Peyer's patch (tissue), 4 donors: ENCODE data around the gene CUL5. TPM values are rescaled to one million over a fixed set of nuclear protein-coding genes. Genes with fewer than 3 reads are reported as not detected.

Source experiments
- DNase-seq, 3 donors: peaks; one replicate each; pipeline ENCODE4 v3.0.0-alpha.2; 2017 to 2019
- H3K27ac ChIP-seq, 4 donors: fragments of 200-600 bp; sonication (generic); one replicate each; pipeline ENCODE4 v1.5.1; 2016 to 2019
- H3K27me3 ChIP-seq, 2 donors: fragments of 200-600 bp; sonication (generic); one replicate each; pipeline ENCODE4 v1.5.1; 2019
- H3K36me3 ChIP-seq, 3 donors: fragments of 200-600 bp; sonication (generic); one replicate each; pipeline ENCODE4 v1.5.1; 2016 to 2019
- H3K4me1 ChIP-seq, 4 donors: fragments of 200-600 bp; sonication (generic); one replicate each; pipeline ENCODE4 v1.5.1; 2016 to 2019
- H3K4me3 ChIP-seq, 4 donors: fragments of 200-600 bp; sonication (generic); 1 replicate in 3 of 4; 2 replicates in 1 of 4; pipeline ENCODE4 v1.5.1; 2016 to 2019; ENCODE audit warnings: mild to moderate bottlenecking in 1 of 4
- H3K9me3 ChIP-seq, 4 donors: fragments of 200-600 bp; sonication (generic); one replicate each; pipeline ENCODE4 v1.5.1; 2016 to 2019; ENCODE audit warnings: mild to moderate bottlenecking in 1 of 4
- POLR2A ChIP-seq, 2 donors: fragments of 450-650 bp; IDR thresholded peaks; one replicate each; pipeline ENCODE4 v1.5.1; 2017; ENCODE audit warnings: antibody characterized with exemption in 2 of 2, mild to moderate bottlenecking in 2 of 2, moderate library complexity in 2 of 2
- total RNA-seq, 4 donors: library from RNA; depleted of rRNA; stranded (reverse); fragments of >200 nt; gene quantifications; one replicate each; pipeline ENCODE4 v1.1.0, GENCODE V29; 2016
- TF ChIP-seq, protein P1 (sequence below), 6 experiments: fragments of 450-650 bp in 4 of 6; fragments of 200-600 bp in 2 of 6; sonication (generic) in 1 of 6; IDR thresholded peaks; one replicate each; pipeline ENCODE4 v1.5.1; 2017 to 2019; ENCODE audit warnings: antibody characterized with exemption in 6 of 6, mild to moderate bottlenecking in 3 of 6, moderate library complexity in 1 of 6

Gene CUL5
- total RNA-seq, 4 donors from 2014 or later, result 23.1 to 43.7 (median 33.0) TPM

DNA sequence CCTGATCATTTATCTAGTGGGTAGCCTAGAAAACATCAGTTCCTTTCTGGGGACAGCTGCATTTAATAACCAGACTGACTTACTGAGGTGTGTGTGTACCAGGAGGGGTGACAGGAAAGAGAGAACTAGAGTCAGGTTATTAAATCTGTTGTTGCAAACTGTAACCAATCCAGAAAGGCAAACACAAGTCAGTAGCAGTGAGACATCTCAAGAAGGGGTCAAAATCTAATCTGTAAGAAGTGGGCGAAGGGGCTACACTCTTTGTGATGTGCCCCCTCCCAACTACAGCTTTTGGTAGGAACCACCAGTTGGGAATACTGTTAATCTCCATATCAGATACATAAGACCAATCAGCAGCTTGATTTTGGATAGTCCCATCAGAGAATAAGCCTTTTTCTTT is 26.3 kb downstream of the CUL5 start:
- no peak overlapping the region for H3K4me3 ChIP-seq
- peaks cover 0 to 36% (median 0%) of the 10 kb centered on the region in 3 donors for H3K36me3 ChIP-seq
- no peaks in the 10 kb centered on the region for H3K4me1 ChIP-seq
- no peak for DNase-seq
- H3K27me3 ChIP-seq, result no peaks in the 10 kb centered on the region
- no peak for TF ChIP-seq POLR2A (IDR thresholded peaks at IDR 0.05)
- TF ChIP-seq, protein P1, sequence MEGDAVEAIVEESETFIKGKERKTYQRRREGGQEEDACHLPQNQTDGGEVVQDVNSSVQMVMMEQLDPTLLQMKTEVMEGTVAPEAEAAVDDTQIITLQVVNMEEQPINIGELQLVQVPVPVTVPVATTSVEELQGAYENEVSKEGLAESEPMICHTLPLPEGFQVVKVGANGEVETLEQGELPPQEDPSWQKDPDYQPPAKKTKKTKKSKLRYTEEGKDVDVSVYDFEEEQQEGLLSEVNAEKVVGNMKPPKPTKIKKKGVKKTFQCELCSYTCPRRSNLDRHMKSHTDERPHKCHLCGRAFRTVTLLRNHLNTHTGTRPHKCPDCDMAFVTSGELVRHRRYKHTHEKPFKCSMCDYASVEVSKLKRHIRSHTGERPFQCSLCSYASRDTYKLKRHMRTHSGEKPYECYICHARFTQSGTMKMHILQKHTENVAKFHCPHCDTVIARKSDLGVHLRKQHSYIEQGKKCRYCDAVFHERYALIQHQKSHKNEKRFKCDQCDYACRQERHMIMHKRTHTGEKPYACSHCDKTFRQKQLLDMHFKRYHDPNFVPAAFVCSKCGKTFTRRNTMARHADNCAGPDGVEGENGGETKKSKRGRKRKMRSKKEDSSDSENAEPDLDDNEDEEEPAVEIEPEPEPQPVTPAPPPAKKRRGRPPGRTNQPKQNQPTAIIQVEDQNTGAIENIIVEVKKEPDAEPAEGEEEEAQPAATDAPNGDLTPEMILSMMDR (IDR thresholded peaks at IDR 0.05), result no peak
- no peak overlapping the region for H3K27ac ChIP-seq
- H3K9me3 ChIP-seq, result no peaks in the 10 kb centered on the region

DNA sequence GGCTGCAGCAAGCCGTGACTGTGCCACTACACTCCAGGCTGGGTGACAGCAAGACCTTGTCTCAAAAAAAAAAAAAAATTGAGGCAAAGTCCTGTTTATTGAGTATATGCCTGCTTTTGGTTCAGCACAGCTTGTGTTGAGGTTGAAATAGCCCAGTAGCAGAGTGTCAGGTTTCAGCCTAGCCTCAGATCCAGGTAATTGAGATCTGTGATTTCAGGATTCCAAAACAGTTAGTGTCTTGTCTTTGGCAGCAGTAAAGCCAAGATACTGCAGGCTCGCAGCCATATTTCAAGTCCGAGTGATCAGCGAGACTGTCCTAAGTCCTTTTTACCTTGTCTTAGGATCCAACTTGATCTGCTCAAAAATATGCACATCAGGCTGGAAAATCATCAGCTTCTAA is 27.0 kb downstream of the CUL5 start:
- Histone ChIP-seq H3K27ac (no peak overlapping the region), H3K36me3 (peaks cover 0 to 41% (median 0%) of the 10 kb centered on the region in 3 donors), H3K4me3 (no peak overlapping the region), H3K9me3 (no peaks in the 10 kb centered on the region), H3K27me3 (no peaks in the 10 kb centered on the region), H3K4me1 (no peaks in the 10 kb centered on the region)
- TF ChIP-seq POLR2A (IDR thresholded peaks at IDR 0.05), result no peak
- TF ChIP-seq, protein P1 (IDR thresholded peaks at IDR 0.05), result no peak
- no peak for DNase-seq

DNA sequence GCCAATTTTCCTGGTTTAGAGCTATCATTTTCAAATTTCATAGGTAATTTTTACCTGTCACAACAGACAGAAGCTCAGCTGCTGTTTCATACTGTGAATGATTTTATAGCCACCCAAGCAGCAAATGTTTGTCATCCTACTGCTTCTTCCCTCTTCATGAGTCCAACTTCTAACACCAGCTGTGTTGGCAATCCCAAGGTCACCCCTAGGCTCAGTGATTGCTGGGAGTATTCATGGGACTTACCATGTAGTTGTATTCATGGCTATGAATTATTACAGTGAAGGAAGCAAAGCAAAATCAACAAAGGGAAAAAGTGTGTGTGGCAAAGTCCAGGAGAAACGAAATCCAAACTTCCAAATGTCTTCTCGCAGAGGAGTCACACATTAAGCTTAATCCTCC is 28.5 kb downstream of the CUL5 start:
- DNase-seq, result no peak
- H3K27me3 ChIP-seq, result no peaks in the 10 kb centered on the region
- H3K9me3 ChIP-seq, result no peaks in the 10 kb centered on the region
- peaks cover 0 to 41% (median 0%) of the 10 kb centered on the region in 3 donors for H3K36me3 ChIP-seq
- H3K4me3 ChIP-seq, result no peak overlapping the region
- H3K27ac ChIP-seq, result no peak overlapping the region
- no peak for TF ChIP-seq POLR2A (IDR thresholded peaks at IDR 0.05)
- TF ChIP-seq, protein P1 (IDR thresholded peaks at IDR 0.05), result no peak
- H3K4me1 ChIP-seq, result no peaks in the 10 kb centered on the region

DNA sequence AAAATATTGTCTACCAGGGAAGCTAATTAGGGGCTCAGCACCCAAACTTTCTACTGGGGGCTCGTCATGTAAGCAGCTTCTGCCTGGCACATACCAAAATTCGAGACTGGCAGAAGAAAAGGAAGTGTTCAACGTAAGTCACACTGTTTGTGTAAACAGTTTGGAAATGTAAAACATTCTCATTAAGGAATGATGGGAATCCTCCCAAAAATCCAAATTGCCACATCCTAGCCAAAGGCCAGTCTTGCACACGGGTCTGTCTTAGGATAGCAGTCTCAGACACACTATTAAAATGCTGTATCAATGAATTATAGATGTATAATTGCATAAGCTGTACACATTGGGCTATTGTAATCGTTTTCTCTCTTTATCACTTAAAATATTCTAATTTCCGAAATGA is 28.9 kb downstream of the CUL5 start:
- Histone ChIP-seq H3K36me3 (peaks cover 0 to 41% (median 0%) of the 10 kb centered on the region in 3 donors), H3K4me1 (no peaks in the 10 kb centered on the region), H3K27me3 (no peaks in the 10 kb centered on the region), H3K4me3 (no peak overlapping the region), H3K27ac (no peak overlapping the region), H3K9me3 (no peaks in the 10 kb centered on the region)
- TF ChIP-seq POLR2A (IDR thresholded peaks at IDR 0.05), result no peak
- TF ChIP-seq, protein P1 (IDR thresholded peaks at IDR 0.05), result no peak
- DNase-seq, result no peak

DNA sequence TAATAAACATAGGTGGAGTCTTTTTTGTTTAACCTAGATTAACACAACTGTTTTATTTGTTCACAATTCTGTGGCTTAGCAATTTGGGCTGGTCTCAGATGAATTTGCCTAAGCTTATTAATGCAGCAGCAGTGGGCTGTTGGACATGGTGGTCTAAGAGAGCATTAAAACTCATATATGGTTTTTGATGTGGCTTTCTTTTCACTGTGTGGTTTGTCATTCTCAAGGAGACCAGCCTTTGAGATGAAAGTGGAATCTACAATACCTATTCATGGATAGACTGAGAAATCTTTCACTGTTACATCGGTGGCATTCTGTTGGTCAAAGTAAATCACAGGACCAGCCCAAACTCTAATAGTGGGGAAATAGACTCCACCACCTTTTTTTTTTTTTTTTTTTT is 39.6 kb downstream of the CUL5 start:
- no peaks in the 10 kb centered on the region for H3K9me3 ChIP-seq
- no peak for DNase-seq
- H3K27ac ChIP-seq, result no peak overlapping the region
- peaks cover 0 to 46% (median 0%) of the 10 kb centered on the region in 3 donors for H3K36me3 ChIP-seq
- no peak for TF ChIP-seq POLR2A (IDR thresholded peaks at IDR 0.05)
- TF ChIP-seq, protein P1 (IDR thresholded peaks at IDR 0.05), result no peak
- H3K27me3 ChIP-seq, result no peaks in the 10 kb centered on the region
- no peak overlapping the region for H3K4me3 ChIP-seq
- H3K4me1 ChIP-seq, result no peaks in the 10 kb centered on the region

DNA sequence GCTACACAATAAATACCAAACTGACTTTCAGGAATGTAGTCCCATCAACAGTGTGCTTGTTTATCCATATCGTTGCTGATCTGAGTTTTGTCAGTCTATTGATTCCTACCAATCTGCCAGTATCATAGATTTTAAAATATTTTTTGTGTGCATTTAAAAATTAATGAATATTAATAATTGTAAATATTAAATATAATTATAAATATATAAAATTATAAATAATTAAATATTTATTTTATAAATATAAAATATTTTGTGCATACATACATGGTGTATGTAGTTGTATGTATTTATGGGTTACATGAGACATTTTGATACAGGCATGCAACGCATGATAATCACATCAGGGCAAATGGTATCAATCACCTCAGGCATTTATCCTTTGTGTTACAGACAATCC is 53.6 kb downstream of the CUL5 start:
- DNase-seq, result no peak
- Histone ChIP-seq H3K9me3 (no peaks in the 10 kb centered on the region), H3K27me3 (no peaks in the 10 kb centered on the region), H3K4me3 (no peak overlapping the region), H3K4me1 (no peaks in the 10 kb centered on the region), H3K36me3 (peaks cover 0 to 59% (median 0%) of the 10 kb centered on the region in 3 donors), H3K27ac (no peak overlapping the region)
- TF ChIP-seq, protein P1 (IDR thresholded peaks at IDR 0.05), result no peak
- TF ChIP-seq POLR2A (IDR thresholded peaks at IDR 0.05), result no peak
